Right cardiac atrium (tissue), 5 donors: Measurements from ENCODE around the gene ORAI2. TPM values are rescaled to one million over a fixed set of nuclear protein-coding genes. Genes with fewer than 3 reads are reported as not detected.

Experiments
- ATAC-seq, 2 donors: fragments of 200-7000 bp; cut with Tn5 transposase; one replicate each; pipeline versions ENCODE4 v1.8.0 to v1.9.1; 2020; ENCODE audit warnings: moderate library complexity in 2 of 2, mild to moderate bottlenecking in 1 of 2
- DNase-seq, 3 donors: peaks; one replicate each; pipeline ENCODE4 v3.0.0-alpha.2; 2020
- H3K27ac ChIP-seq: one replicate; pipeline ENCODE4 v1.5.1; 2013; ENCODE audit warnings: mild to moderate bottlenecking, low read length, control low read depth, moderate library complexity
- H3K27me3 ChIP-seq: one replicate; pipeline ENCODE4 v1.6.1; 2013; ENCODE audit not compliant: control insufficient read depth, insufficient read depth
- H3K4me1 ChIP-seq: one replicate; pipeline ENCODE4 v1.6.1; 2013; ENCODE audit warnings: low read length; ENCODE audit not compliant: control insufficient read depth, insufficient read depth
- H3K4me3 ChIP-seq: one replicate; pipeline ENCODE4 v1.5.1; 2013; ENCODE audit warnings: low read length, control low read depth
- H3K9me3 ChIP-seq: one replicate; pipeline ENCODE4 v1.6.1; 2013; ENCODE audit warnings: low read length; ENCODE audit not compliant: control insufficient read depth
- WGBS: extraction: QIAGEN DNeasy Blood & Tissue Kit; methylation state at CpG from one replicate; pipeline ENCODE4 v1.1.7; 2013; 5-methylcytosine and 5-hydroxymethylcytosine counted together
- intact Hi-C, 4 donors: fragments of 100-400 bp; cut with DNase I; formaldehyde crosslinking; loops; one replicate each; pipeline versions ENCODE4 v1.11.0 to v1.14.0; 2022 to 2023
- polyA plus RNA-seq: library from polyadenylated mRNA; stranded (reverse); fragments of 200-250 nt; gene quantifications from one replicate; pipeline ENCODE4 v1.2.3, GENCODE V29; 2013
- total RNA-seq, 4 donors: library from RNA; stranded (reverse); fragmentation: NEBNext Ultra II Directional; extraction: Animal tissue kit (Norgen Biotek cat#: 25700); gene quantifications; one replicate each; pipeline ENCODE4 v1.2.1, GENCODE V29; 2021
- donor health status: healthy with polysubstance abuse.
- donor health status: DM: no; HTN: yes; CAD: no.
- donor health status: DM: no; HTN: no; CAD: no.
- donor health status: DM: no; HTN: yes; CAD: no; lungs with severe emphysema.
- donor health status: DM: yes; HTN: yes; CAD: no.

The ORAI2 gene
- total and polyA plus RNA-seq, 5 donors = 2.9 to 7.4 (median 4.3) TPM

DNA sequence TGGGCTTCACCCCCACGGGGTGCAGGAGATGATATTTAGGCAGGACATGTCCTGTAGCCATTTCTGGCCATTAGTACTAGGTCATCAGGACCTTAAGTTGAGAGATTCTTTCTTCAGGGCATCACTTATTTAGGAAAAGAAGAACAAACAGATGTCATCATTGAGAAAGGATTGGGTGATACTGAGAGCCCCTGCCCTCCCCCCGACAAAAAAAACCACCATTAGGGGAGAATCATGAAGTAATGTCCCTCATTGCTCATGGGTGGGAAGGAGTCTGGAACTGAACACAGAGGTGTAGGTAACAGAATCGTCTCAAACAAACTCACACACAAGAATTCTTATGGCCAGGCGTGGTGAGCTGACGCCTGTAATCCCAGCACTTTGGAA, 6.4 kb upstream of the ORAI2 start:
- intact Hi-C loops = no loop called here
- DNase-seq = no peak
- no peak for ATAC-seq
- no peaks in the 10 kb centered on the region for H3K9me3 ChIP-seq
- 88% methylated on average over 5 of the region's 5 CpGs for WGBS
- H3K27ac ChIP-seq = no peak overlapping the region
- no peaks in the 10 kb centered on the region for H3K27me3 ChIP-seq
- H3K4me3 ChIP-seq = no peak overlapping the region
- no peaks in the 10 kb centered on the region for H3K4me1 ChIP-seq

DNA sequence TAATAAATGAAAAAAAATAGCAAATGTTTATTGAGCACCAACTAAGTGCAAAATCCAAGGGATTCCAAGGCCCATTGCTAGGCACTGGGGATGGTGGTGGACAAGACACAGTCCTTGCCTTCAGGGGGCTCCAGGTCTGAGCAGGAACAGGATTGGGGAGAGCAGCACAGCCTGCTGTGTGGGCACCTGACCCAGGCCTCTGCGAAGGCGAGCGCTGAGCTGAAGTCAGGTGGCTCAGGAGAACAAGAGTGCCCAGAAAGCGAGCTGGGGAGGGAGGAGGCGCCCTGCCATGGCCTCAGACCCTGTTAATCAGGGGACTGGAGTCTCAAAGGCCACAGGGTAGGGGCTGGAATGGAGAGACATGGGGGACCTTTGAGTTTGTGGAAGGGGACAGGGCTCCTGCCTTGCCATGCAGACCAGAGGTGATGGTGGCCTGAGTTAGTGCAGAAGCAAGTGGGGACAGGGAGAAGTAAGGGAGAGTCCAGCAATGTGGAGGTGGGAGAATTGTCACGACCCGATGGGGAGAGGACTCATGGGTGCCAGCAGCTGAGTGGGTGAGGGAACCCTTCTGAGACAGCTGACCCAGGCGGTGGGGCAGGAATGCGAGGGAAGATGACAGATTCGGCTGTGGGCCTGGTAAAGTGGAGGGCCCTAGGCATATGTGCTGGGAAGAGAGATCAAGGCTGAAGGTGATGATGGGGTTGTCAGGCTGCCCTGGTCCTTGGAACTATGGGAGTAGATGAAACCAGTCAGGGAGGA, 4.1 kb upstream of the ORAI2 start:
- WGBS = 93% methylated on average over 10 of the region's 10 CpGs
- peaks cover 2% of the 10 kb centered on the region for H3K4me1 ChIP-seq
- no peaks in the 10 kb centered on the region for H3K27me3 ChIP-seq
- DNase-seq (no peak), ATAC-seq (no peak)
- intact Hi-C loops = no loop called here
- H3K9me3 ChIP-seq = no peaks in the 10 kb centered on the region
- H3K4me3 ChIP-seq = no peak overlapping the region
- no peak overlapping the region for H3K27ac ChIP-seq

DNA sequence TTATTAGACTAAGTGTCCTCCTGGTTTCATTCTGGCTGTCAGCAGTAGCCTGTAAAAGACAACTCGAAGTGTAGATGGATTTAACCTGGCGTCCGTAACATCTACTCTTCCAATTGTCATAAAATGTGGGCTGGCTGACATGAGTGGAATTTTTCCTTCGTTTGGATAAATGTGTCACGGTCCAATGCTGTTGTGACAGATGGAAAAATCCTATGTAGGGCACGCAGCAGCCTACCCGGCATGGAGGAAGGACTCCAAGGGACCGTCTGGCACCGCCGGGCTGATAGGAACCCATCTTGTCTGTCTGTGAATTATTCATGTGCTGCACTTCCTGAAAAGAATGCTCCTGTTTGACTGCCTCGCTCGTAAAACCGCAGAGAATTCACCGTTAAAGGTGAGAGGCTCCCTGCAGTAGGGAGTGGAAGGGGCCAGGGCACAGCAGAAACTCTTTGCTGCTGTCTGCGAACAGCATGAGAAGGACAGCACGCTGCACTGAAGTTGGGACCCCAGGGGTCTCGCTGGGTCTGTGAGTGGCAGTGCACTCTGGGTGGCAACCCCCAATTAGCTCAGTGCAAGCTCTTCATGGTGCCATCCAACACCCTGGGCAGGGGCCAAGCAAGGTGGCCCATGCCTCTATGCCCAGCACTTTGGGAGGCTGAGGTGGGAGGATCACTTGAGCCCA, 1.6 kb upstream of the ORAI2 start:
- intact Hi-C loops = no loop called here
- WGBS = 44% methylated on average over 17 of the region's 17 CpGs
- H3K4me3 ChIP-seq = no peak overlapping the region
- H3K4me1 ChIP-seq = peaks cover 2% of the 10 kb centered on the region
- H3K27ac ChIP-seq = no peak overlapping the region
- H3K27me3 ChIP-seq = no peaks in the 10 kb centered on the region
- DNase-seq (no peak), ATAC-seq (no peak)
- H3K9me3 ChIP-seq = no peaks in the 10 kb centered on the region

DNA sequence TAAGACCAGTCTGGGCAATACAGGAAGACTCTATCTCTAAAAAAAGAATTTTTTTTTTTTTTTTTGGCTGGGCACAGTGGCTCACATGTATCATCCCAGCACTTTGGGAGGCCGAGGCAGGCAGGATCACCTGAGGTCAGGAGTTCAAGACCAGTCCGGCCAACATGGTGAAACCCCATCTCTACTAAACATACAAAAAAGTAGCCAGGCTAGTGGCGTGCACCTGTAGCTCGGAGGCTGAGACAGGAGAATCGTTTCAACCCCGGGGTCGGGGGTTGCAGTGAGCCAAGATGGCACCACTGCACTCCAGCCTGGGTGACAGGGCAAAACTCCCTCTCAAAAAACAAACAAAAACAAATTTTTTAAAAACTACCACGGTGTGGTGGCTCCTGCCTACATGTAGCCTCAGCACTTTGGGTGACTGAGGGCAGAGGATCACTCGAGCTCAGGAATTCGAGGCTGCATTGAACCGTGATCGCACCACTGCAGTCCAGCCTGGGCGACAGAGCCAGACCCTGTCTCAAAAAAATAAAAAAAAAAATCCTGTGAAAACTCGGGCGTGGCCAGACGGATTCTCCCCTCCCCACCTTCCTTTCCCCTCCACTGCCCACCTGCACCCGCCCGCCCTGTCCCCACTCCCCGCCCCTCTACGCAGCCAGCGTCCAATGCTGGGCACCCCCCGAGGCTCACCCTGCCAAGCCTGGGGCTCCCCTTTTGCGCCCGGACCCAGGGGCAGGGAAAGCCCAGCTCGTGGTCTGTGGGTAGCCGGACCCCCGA, 745 bp upstream of the ORAI2 start:
- Histone ChIP-seq H3K4me1 (peaks cover 2% of the 10 kb centered on the region), H3K27me3 (no peaks in the 10 kb centered on the region), H3K4me3 (peak overlapping the region; percentile 89), H3K27ac (no peak overlapping the region), H3K9me3 (no peaks in the 10 kb centered on the region)
- intact Hi-C loops = no loop called here
- ATAC-seq (peak; percentile 21 to 37), DNase-seq (no peak)
- WGBS = 36% methylated on average over 27 of the region's 27 CpGs

DNA sequence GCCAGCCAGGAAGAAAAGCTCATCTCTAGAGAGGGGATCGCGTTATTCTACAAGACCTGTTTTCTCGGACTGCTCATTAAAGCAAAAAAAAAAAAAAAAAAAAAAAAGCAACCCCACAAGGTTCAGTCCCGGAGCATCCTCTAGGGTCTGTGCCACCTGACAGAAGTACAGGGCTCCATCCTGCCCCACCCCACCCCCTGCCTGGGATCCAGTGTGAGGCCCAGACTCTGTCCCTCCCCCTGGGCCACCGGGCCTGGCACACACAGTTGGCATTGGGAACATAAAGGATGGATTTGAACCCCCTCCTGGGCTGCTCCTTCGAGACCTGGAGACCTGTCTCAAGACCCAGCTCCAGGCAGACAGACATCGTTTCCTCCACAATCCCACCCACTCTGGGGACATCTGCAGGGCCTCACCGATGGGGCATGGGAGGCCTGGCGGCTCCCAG, 688 bp downstream of the ORAI2 start:
- intact Hi-C loops = no loop called here
- ATAC-seq = peak in 1 of 2 donors; percentile 31
- H3K4me3 ChIP-seq = peak overlapping the region; percentile 89
- H3K9me3 ChIP-seq = no peaks in the 10 kb centered on the region
- WGBS = 31% methylated on average over 9 of the region's 9 CpGs
- no peak overlapping the region for H3K27ac ChIP-seq
- no peaks in the 10 kb centered on the region for H3K27me3 ChIP-seq
- DNase-seq = no peak
- H3K4me1 ChIP-seq = peaks cover 2% of the 10 kb centered on the region

DNA sequence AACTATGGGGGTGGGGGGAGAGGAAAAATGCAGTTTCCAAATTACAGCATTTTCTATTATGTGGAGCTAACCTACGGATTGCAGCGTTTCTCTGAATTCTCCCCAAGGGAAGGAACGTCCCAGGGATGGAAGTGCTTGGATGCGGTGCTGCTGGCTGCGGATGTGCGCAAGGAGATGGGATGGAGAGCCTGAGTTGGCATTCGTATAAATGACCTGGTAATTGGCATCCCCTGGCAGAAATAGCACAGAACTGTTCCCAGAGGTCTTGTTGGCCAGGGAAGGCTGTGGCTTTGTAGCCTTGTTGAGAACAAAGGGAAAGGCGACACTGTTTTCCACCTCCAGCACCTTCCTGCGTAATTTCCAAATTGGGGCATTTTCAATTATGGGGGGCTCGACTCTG, 2.7 kb downstream of the ORAI2 start:
- H3K27me3 ChIP-seq = no peaks in the 10 kb centered on the region
- WGBS = 94% methylated on average over 10 of the region's 10 CpGs
- no peak for ATAC-seq

DNA sequence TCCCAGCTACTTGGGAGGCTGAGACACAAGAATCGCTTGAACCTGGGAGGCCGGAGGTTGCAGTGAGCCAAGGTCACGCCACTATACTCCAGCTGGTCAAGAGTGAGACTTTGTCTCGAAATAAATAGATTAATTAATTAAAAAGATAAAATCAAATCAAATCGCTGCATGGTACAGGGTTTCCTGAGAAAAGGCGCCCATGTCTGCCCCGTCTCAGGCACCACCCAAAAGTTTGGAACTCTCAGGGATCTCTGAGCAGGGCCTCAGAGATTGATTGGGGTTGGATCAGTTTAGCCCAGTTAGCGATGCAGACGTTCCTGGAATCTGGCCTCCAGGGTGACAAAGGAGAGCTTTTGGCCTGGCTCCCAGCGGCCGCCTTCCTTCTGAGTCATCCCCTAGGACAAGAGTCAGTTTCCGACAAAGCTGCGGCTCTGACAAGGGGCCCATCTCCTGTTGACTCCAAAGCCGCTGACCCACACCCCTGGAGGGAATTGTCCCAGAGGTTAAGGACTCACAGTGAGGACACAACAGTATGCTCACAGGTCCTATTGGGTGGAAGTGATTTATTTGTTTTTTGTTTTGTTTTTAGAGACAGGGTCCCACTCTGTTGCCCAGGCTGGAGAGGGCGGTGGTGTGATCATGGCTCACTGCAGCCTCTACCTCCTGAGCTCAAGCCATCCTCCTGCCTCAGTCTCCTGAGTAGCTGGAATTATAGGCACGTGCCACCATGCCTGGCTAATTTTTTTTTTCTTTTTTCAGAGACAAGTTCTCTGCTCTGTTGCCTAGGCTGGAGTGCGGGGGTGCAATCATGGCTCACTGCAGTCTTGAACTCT, 6.8 kb downstream of the ORAI2 start:
- peak; percentile 67 to 88 for ATAC-seq
- intact Hi-C loops = no loop called here
- Histone ChIP-seq H3K4me1 (no peaks in the 10 kb centered on the region), H3K27ac (peak overlapping the region; percentile 55), H3K27me3 (no peaks in the 10 kb centered on the region), H3K4me3 (no peak overlapping the region), H3K9me3 (no peaks in the 10 kb centered on the region)
- 60% methylated on average over 17 of the region's 17 CpGs for WGBS
- DNase-seq = peak; percentile 72 to 80 (median 79)

More for the DNA sequence above, 2.7 kb downstream of the ORAI2 start:
- Histone ChIP-seq H3K4me3 (no peak overlapping the region), H3K4me1 (peaks cover 2% of the 10 kb centered on the region), H3K27ac (no peak overlapping the region), H3K9me3 (no peaks in the 10 kb centered on the region)
- intact Hi-C loops = no loop called here
- no peak for DNase-seq

DNA sequence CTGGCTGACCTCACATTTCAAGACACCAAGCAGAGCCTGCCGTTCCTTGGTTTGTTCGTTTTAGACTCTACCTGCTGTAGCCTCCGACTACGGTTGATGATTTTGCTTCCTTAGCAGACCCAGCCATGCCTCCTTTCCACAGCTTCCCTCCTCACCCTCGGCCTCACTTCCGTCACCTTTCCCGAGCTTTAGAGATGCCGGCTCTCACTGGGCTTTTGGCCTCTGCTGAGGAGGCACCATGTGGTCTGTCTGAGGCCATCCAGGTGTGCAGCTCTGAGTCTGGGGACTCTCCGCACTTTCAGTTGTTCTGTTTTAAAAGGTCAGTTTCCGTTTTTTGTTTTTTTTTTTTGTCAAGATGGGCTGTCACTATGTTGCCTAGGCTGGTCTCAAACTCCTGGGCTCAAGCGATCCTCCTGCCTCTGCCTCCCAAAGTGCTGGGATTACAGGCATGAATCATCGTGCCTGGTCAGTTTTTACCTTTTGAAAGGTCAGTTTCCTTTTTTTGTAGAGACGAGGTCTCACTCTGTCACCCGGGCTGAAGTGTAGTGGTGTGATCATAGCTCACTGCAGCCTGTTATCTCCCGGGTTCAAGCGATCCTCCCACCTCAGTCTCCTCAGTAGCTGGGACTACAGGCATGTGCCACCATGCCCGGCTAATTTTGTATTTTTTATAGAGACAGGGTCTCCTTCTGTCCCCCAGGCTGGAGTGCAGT, 11.7 kb downstream of the ORAI2 start:
- intact Hi-C loops = no loop called here
- WGBS = 90% methylated on average over 17 of the region's 17 CpGs
- H3K9me3 ChIP-seq = no peaks in the 10 kb centered on the region
- no peak overlapping the region for H3K27ac ChIP-seq
- ATAC-seq (no peak), DNase-seq (peak in 1 of 3 donors; percentile 13)
- no peak overlapping the region for H3K4me3 ChIP-seq
- no peaks in the 10 kb centered on the region for H3K4me1 ChIP-seq
- no peaks in the 10 kb centered on the region for H3K27me3 ChIP-seq

DNA sequence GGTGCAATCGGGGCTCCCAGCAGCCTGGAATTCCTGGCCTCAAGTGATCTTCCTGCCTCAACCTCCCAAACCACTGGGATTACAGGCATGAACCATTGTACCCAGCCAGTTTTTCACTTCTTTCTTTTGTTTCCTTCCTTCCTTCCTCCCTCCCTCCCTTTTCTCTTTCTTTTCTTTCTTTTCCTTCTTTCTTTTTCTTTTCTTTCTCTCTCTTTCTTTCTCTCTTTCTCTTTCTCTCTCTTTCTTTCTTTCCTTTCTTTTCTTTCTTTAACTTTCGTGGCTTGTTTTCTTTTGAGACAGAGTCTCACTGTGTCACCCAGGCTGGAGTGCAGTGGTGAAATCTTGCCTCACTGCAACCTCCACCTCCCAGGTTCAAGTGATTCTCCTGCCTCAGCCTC, 12.3 kb downstream of the ORAI2 start:
- Histone ChIP-seq H3K9me3 (no peaks in the 10 kb centered on the region), H3K27me3 (no peaks in the 10 kb centered on the region), H3K4me3 (no peak overlapping the region), H3K27ac (no peak overlapping the region), H3K4me1 (no peaks in the 10 kb centered on the region)
- no peak for ATAC-seq
- whole genome bisulfite sequencing = 70% methylated on average over 2 of the region's 2 CpGs
- intact Hi-C loops = no loop called here
- DNase-seq = no peak
